K562 (cell line): Measurements from ENCODE around the gene NKAPL. TPM values are rescaled to one million over a fixed set of nuclear protein-coding genes. Genes with fewer than 3 reads are reported as not detected.

Experiments used
- ATAC-seq: fragments of 200-7000 bp; cut with Tn5 transposase; 3 replicates; pipeline ENCODE4 v1.9.1; 2020; ENCODE audit warnings: moderate library complexity
- BruUV-seq: library from RNA; stranded (reverse); fragments of 400-500 nt; replicated peaks from 2 replicates; lab custom pipeline; 2021; lab: Mats Ljungman, UMichigan
- CTCF ChIA-PET: fragments of 300-600 bp; formaldehyde crosslinking; extraction: SDS; loops from one replicate; lab custom pipeline; 2021; ENCODE audit warnings: low intra/inter-chr PET ratio; lab: Yijun Ruan, JAX
- POLR2A ChIA-PET: fragments of 300-600, 350-650 bp; sonication (Branson Sonifier 250); formaldehyde crosslinking; extraction: SDS; loops from one replicate; lab custom pipeline; 2021; ENCODE audit warnings: antibody characterized with exemption, inconsistent platforms; lab: Yijun Ruan, JAX
- DNase-seq, 4 experiments: peaks; one replicate each; pipeline versions ENCODE4 v3.0.0 to v3.0.0-alpha.2; 2011 to 2018; ENCODE audit warnings: low spot score in 3 of 4, mixed read lengths in 3 of 4; ENCODE audit errors: extremely low read depth in 1 of 4
- FAIRE-seq: peaks from 2 replicates; lab custom pipeline; 2011; peaks lifted over from hg19 to GRCh38; lab: Jason Lieb, UNC
- H2AFZ ChIP-seq: 2 replicates; pipeline ENCODE4 v1.6.0; 2011; ENCODE audit warnings: low read depth, low read length, control low read depth, inconsistent platforms
- H3K27ac ChIP-seq: fragments of 200-600 bp; 3 replicates; pipeline ENCODE4 v1.8.0; 2011; ENCODE audit warnings: low read depth, mild to moderate bottlenecking, control low read depth, inconsistent platforms, low read length, moderate library complexity, mixed read lengths; ENCODE audit errors: extremely low read depth
- H3K27me3 ChIP-seq, 2 experiments: fragments of 300-600 bp in 1 of 2; 2 replicates in 1 of 2; 3 replicates in 1 of 2; pipeline versions ENCODE4 v1.6.0 to v1.8.0; 2011; ENCODE audit warnings: inconsistent platforms in 2 of 2, low read length in 2 of 2, mild to moderate bottlenecking in 1 of 2, mixed read lengths in 1 of 2, moderate library complexity in 1 of 2; ENCODE audit not compliant: control insufficient read depth in 2 of 2, insufficient read depth in 2 of 2
- H3K36me3 ChIP-seq: fragments of 300-600 bp; 3 replicates; pipeline ENCODE4 v1.8.0; 2011; ENCODE audit warnings: mild to moderate bottlenecking, low read length, inconsistent platforms; ENCODE audit not compliant: control insufficient read depth, insufficient read depth
- H3K4me1 ChIP-seq, 2 experiments: fragments of 200-600 bp in 1 of 2; replicated peaks in 1 of 2; 2 replicates in 1 of 2; 3 replicates in 1 of 2; pipeline versions ENCODE4 v1.5.1 to v1.8.0; 2011; ENCODE audit warnings: inconsistent platforms in 2 of 2, low read length in 2 of 2, mild to moderate bottlenecking in 1 of 2, mixed read lengths in 1 of 2, moderate library complexity in 1 of 2; ENCODE audit not compliant: control insufficient read depth in 2 of 2, insufficient read depth in 2 of 2
- H3K4me2 ChIP-seq: 2 replicates; pipeline ENCODE4 v1.6.1; 2011; ENCODE audit warnings: low read length, control low read depth, inconsistent platforms, mixed read lengths; ENCODE audit not compliant: insufficient read depth
- H3K4me3 ChIP-seq: fragments of 200-600 bp; sonication (generic), shearing (Covaris generic); 2 replicates; pipeline ENCODE4 v1.5.1; 2016; ENCODE audit warnings: control low read depth, inconsistent platforms
- H3K79me2 ChIP-seq: fragments of 200-600 bp; 3 replicates; pipeline ENCODE4 v1.8.0; 2011; ENCODE audit warnings: low read length, inconsistent platforms; ENCODE audit not compliant: control insufficient read depth, insufficient read depth
- H3K9ac ChIP-seq, 2 experiments: 2 replicates each; pipeline versions ENCODE4 v1.6.0 to v1.6.1; 2011; ENCODE audit warnings: low read depth in 2 of 2, low read length in 2 of 2, control low read depth in 1 of 2, inconsistent platforms in 1 of 2, mild to moderate bottlenecking in 1 of 2, mixed read lengths in 1 of 2; ENCODE audit not compliant: insufficient read depth in 1 of 2
- H3K9me1 ChIP-seq: one replicate; pipeline ENCODE4 v1.6.0; 2011; ENCODE audit warnings: inconsistent platforms, mild to moderate bottlenecking, low read length, moderate library complexity; ENCODE audit not compliant: control insufficient read depth, insufficient read depth
- H3K9me3 ChIP-seq: replicated peaks from 2 replicates; pipeline ENCODE4 v1.5.1; 2011; ENCODE audit warnings: low read depth, low read length, inconsistent platforms; ENCODE audit not compliant: control insufficient read depth, insufficient read depth
- H4K20me1 ChIP-seq: replicated peaks from 2 replicates; pipeline ENCODE4 v1.6.1; 2011; ENCODE audit warnings: low read length, inconsistent platforms, mixed read lengths; ENCODE audit not compliant: control insufficient read depth, insufficient read depth
- BRF2 ChIP-seq: IDR thresholded peaks from 3 replicates; pipeline ENCODE4 v1.6.1; 2011; ENCODE audit warnings: borderline replicate concordance, mild to moderate bottlenecking; ENCODE audit not compliant: insufficient read length, insufficient read depth
- CHD1 ChIP-seq: fragments of 200-600 bp; sonication (generic); IDR thresholded peaks from one replicate; pipeline ENCODE4 v1.6.1; 2012; ENCODE audit warnings: mild to moderate bottlenecking, moderate library complexity, low read length, inconsistent platforms
- EP300 ChIP-seq: IDR thresholded peaks from 2 replicates; pipeline ENCODE4 v1.6.1; 2012; ENCODE audit warnings: low read length, improper control_type of control experiment
- GABPB2 ChIP-seq: fragments of 250-450 bp; sonication (Bioruptor Pico); conservative IDR thresholded peaks from 2 replicates; pipeline ENCODE4 v1.5.1; 2021; ENCODE audit warnings: mild to moderate bottlenecking
- MED1 ChIP-seq: sonication (generic); formaldehyde crosslinking; IDR thresholded peaks from 2 replicates; pipeline ENCODE4 v1.8.1; 2023; ENCODE audit warnings: missing genetic modification reagents, borderline replicate concordance
- NCOA2 ChIP-seq, 2 experiments: fragments of 450-650 bp; IDR thresholded peaks; 2 replicates each; pipeline ENCODE4 v1.6.1; 2018; ENCODE audit warnings: mild to moderate bottlenecking in 2 of 2, moderate library complexity in 1 of 2; ENCODE audit not compliant: partially characterized antibody in 2 of 2
- POLR2G ChIP-seq: fragments of 200-400 bp; formaldehyde crosslinking; IDR thresholded peaks from 2 replicates; pipeline ENCODE4 v1.6.1; 2017; ENCODE audit warnings: low read depth, mild to moderate bottlenecking, antibody characterized with exemption, low read length, moderate library complexity
- TEAD1 ChIP-seq, 2 experiments: fragments of 450-650 bp in 1 of 2; sonication (generic) in 1 of 2; formaldehyde crosslinking; IDR thresholded peaks; 2 replicates each; pipeline versions ENCODE4 v1.4.0 to v1.8.0; 2020 to 2022; ENCODE audit warnings: mild to moderate bottlenecking in 2 of 2, missing genetic modification reagents in 1 of 2
- TOE1 ChIP-seq, 2 experiments: fragments of 450-650 bp in 1 of 2; sonication (generic) in 1 of 2; formaldehyde crosslinking in 1 of 2; IDR thresholded peaks; 2 replicates each; pipeline versions ENCODE4 v1.7.1 to v1.8.0; 2016 to 2022; ENCODE audit warnings: borderline replicate concordance in 2 of 2, mild to moderate bottlenecking in 2 of 2, antibody characterized with exemption in 1 of 2, inconsistent platforms in 1 of 2, low read depth in 1 of 2, missing genetic modification reagents in 1 of 2, moderate library complexity in 1 of 2
- ZBED1 ChIP-seq: IDR thresholded peaks from 2 replicates; pipeline ENCODE4 v1.6.1; 2014
- ZNF146 ChIP-seq: IDR thresholded peaks from one replicate; pipeline ENCODE4 v1.6.1; 2018; ENCODE audit warnings: missing compliant biosample characterization; ENCODE audit not compliant: unreplicated experiment
- ZNF3 ChIP-seq: fragments of 250-450 bp; sonication (Bioruptor Pico); IDR thresholded peaks from 2 replicates; pipeline ENCODE4 v1.5.0; 2021; ENCODE audit warnings: mild to moderate bottlenecking, moderate library complexity
- ZNF766 ChIP-seq: fragments of 200-800 bp; sonication (Bioruptor generic); conservative IDR thresholded peaks from 2 replicates; pipeline ENCODE4 v1.6.1; 2016; ENCODE audit warnings: missing genetic modification characterization, missing compliant biosample characterization
- ZSCAN32 ChIP-seq: fragments of 450-650 bp; formaldehyde crosslinking; IDR thresholded peaks from 2 replicates; pipeline ENCODE4 v1.4.0; 2020; ENCODE audit warnings: mild to moderate bottlenecking, moderate library complexity
- WGBS: fragments of 100-300 bp; shearing (Covaris generic); methylation state at CpG from one replicate; pipeline ENCODE4 v1.1.6; 2016; ENCODE audit warnings: low coverage, mixed read lengths; ENCODE audit not compliant: insufficient coverage; ENCODE audit errors: missing lambda C conversion rate; 5-methylcytosine and 5-hydroxymethylcytosine counted together
- in situ Hi-C: fragments of 300-500 bp; cut with MboI; formaldehyde crosslinking; loops from 4 replicates; pipeline ENCODE4 v1.15.0; 2018; ENCODE audit warnings: inconsistent platforms, mixed read lengths
- intact Hi-C: fragments of 100-400 bp; cut with micrococcal nuclease; formaldehyde crosslinking; loops from 2 replicates; pipeline ENCODE4 v1.14.2; 2022
- polyA plus RNA-seq, 8 experiments: library from polyadenylated mRNA; depleted of rRNA in 4 of 8; stranded (reverse) in 5 of 8; unstranded in 3 of 8; fragments of >200 nt; fragmentation: Nextera tagmentation in 2 of 8; fragmentation: Illumina TruSeq in 1 of 8; extraction: Ambion mirVana in 2 of 8; extraction: Trizol in 1 of 8; gene quantifications; 2 replicates each; pipeline versions ENCODE4 v1.2.1 to v1.2.3, GENCODE V29; 2011 to 2014; ENCODE audit warnings: inconsistent platforms in 1 of 8, missing spikeins in 1 of 8
- total RNA-seq, 7 experiments: library from RNA; depleted of rRNA in 6 of 7; stranded (reverse); fragments of >200 nt in 6 of 7; fragmentation: Illumina TruSeq in 2 of 7; extraction: Trizol in 2 of 7; gene quantifications; 2 replicates each; pipeline versions ENCODE4 v1.2.1 to v1.2.3, GENCODE V29; 2011 to 2021; ENCODE audit warnings: low replicate concordance in 1 of 7
- TF ChIP-seq, protein P1 (sequence below), 2 experiments: IDR thresholded peaks; 2 replicates each; pipeline ENCODE4 v1.6.1; 2011; ENCODE audit warnings: borderline replicate concordance in 1 of 2, control low read depth in 1 of 2, low read depth in 1 of 2, low read length in 1 of 2, mild to moderate bottlenecking in 1 of 2, mixed read lengths in 1 of 2, moderate library complexity in 1 of 2; ENCODE audit not compliant: insufficient read depth in 1 of 2, insufficient read length in 1 of 2, poor library complexity in 1 of 2, severe bottlenecking in 1 of 2; ENCODE audit errors: extremely low read depth in 1 of 2
- TF ChIP-seq, protein P2 (sequence below), 2 experiments: fragments of 450-650 bp in 1 of 2; sonication (generic) in 1 of 2; formaldehyde crosslinking; conservative IDR thresholded peaks; 2 replicates each; pipeline versions ENCODE4 v1.4.0 to v1.8.1; 2020 to 2022; ENCODE audit warnings: mild to moderate bottlenecking in 1 of 2, missing genetic modification reagents in 1 of 2

NKAPL gene
- total and polyA plus RNA-seq, 9 of the 15 experiments (the other 6 are each of a cell fraction or from before 2014, with no cell fraction given) = not detected

DNA sequence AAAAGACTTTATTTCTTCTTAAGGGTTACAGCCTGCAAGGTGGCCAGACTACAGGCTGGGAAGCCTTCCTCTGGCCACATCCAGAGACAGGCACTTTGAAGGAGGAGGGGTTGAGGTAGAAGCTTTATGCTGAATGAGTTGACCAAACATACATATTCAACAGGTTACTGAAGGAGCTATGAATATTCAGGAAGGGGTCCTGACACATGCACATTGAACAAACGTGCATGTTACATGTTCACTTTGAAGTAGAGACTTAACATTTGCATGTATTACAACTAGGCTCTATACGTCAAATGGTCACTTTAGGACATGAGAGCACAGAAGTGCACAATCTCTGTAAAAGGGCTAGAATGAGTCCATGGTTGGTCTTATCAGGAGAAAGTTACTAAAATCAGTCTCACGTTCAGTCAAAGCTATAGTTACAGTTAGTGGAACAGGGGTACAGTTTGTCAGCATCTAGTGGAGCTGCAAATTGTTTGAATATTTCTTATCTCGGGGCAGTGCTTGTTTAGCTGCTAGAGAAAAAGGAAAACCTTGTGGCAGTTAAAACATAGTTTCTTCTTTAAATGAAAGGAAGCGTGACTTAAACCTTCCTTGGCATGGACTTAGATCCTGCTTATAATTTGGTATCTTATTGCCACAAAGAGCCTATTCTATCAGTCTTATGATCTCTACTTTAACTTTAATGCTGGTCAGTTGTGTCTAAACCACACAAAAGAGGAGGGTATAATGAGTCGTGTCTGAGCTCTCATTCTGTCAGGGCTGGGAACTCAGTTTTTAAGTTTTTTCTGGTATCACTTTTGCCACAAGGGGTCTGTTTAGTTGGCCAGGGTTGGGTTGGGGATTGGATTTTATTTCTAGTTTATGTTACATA lies 38.6 kb upstream of the NKAPL start:
- intact Hi-C loops = loop anchor here (2.0 to 10.0 kb wide), 3 partner anchors 117 to 394 kb away; partner anchors contain the start of gene ZSCAN31
- POLR2A ChIA-PET = interaction anchor here (0.6 to 4.8 kb wide), 24 partner anchors 9 to 628 kb away, joined by 3 to 38 read pairs (median 4); partner anchors contain the start of genes PGBD1, ZKSCAN4, ZKSCAN8 and ZSCAN31
- Histone ChIP-seq H3K9me3 (no peaks in the 10 kb centered on the region), H2AFZ (peak overlapping the region; percentile 90), H3K27ac (peak overlapping the region; percentile 81), H3K9me1 (no peaks in the 10 kb centered on the region), H4K20me1 (no peaks in the 10 kb centered on the region; the same call in 1 of the 2 replicates), H3K36me3 (no peaks in the 10 kb centered on the region), H3K4me3 (no peak overlapping the region), H3K4me1 (peaks cover 39 to 53% of the 10 kb centered on the region in 2 experiments), H3K4me2 (peak overlapping the region; percentile 72), H3K79me2 (peaks cover 29% of the 10 kb centered on the region), H3K9ac (peak overlapping the region in 1 of 2 experiments; percentile 61; a peak in 2 of 4 replicates), H3K27me3 (no peaks in the 10 kb centered on the region)
- ATAC-seq (peak; percentile 69), DNase-seq (peak in 2 of 4 experiments; percentile 47 to 78), FAIRE-seq (peak; percentile 83)
- in situ Hi-C loops = no loop called here
- TSS peak; percentile 80 for BruUV-seq
- CTCF ChIA-PET = interaction anchor here (0.6 kb wide), 1 partner anchor 9 kb away, joined by 4 read pairs; no protein-coding TSS in a partner anchor
- WGBS = 2% methylated on average over 6 of the region's 6 CpGs
- peak; percentile 67 for TF ChIP-seq POLR2G
- TF ChIP-seq TOE1 (IDR thresholded peaks at IDR 0.05; ENCODE audit: borderline replicate concordance) = no peak; the same call in 1 of the 2 replicates
- no peak for TF ChIP-seq TOE1 (CRISPR knock-in tag; IDR thresholded peaks at IDR 0.05; ENCODE audit: borderline replicate concordance, low read depth)
- no peak for TF ChIP-seq MED1 (CRISPR knock-in tag)
- no peak for TF ChIP-seq BRF2
- 0 out of 2 replicates have a peak, but pooled peaks have one; percentile 39 for TF ChIP-seq ZNF766 (CRISPR knock-in tag)
- TF ChIP-seq TEAD1 (CRISPR knock-in tag; IDR thresholded peaks at IDR 0.05) = 0 out of 4 replicates have a peak, but pooled peaks of 1 of the 2 experiments have one; percentile 32
- peak; percentile 67; the same call in 1 of the 2 replicates for TF ChIP-seq ZSCAN32
- TF ChIP-seq, protein P1, sequence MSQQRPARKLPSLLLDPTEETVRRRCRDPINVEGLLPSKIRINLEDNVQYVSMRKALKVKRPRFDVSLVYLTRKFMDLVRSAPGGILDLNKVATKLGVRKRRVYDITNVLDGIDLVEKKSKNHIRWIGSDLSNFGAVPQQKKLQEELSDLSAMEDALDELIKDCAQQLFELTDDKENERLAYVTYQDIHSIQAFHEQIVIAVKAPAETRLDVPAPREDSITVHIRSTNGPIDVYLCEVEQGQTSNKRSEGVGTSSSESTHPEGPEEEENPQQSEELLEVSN (IDR thresholded peaks at IDR 0.05; ENCODE audit: borderline replicate concordance in 1 of 2, extremely low read depth in 1 of 2, insufficient read depth in 1 of 2, insufficient read length in 1 of 2, low read depth in 1 of 2, low read length in 1 of 2, poor library complexity in 1 of 2, severe bottlenecking in 1 of 2) = no peak
- TF ChIP-seq GABPB2 (CRISPR knock-in tag) = no peak
- peak; percentile 53 for TF ChIP-seq EP300
- no peak for TF ChIP-seq CHD1
- TF ChIP-seq NCOA2 (IDR thresholded peaks at IDR 0.05; ENCODE audit: partially characterized antibody in 2 of 2) = no peak
- TF ChIP-seq ZNF3 = no peak
- no peak for TF ChIP-seq ZNF146 (CRISPR knock-in tag)
- TF ChIP-seq, protein P2, sequence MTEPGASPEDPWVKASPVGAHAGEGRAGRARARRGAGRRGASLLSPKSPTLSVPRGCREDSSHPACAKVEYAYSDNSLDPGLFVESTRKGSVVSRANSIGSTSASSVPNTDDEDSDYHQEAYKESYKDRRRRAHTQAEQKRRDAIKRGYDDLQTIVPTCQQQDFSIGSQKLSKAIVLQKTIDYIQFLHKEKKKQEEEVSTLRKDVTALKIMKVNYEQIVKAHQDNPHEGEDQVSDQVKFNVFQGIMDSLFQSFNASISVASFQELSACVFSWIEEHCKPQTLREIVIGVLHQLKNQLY (CRISPR knock-in tag; conservative IDR thresholded peaks at IDR 0.05) = peak in 1 of 2 experiments; percentile 90; a peak in 2 of 4 replicates
- TF ChIP-seq ZBED1 = peak; percentile 93
